Epithelial cell of esophagus (primary cell): ENCODE results near the gene YIF1B.

Experiments
- DNase-seq: peaks from one replicate; pipeline ENCODE4 v3.0.0; 2010; ENCODE audit warnings: low read depth
- H3K4me3 ChIP-seq: 2 replicates; pipeline ENCODE4 v1.5.1; 2011; ENCODE audit warnings: mild to moderate bottlenecking, low read length, control low read depth
- TF ChIP-seq, protein P1 (sequence below): IDR thresholded peaks from 2 replicates; pipeline ENCODE4 v1.5.1; 2011; ENCODE audit warnings: low read depth, mild to moderate bottlenecking, low read length, control low read depth, inconsistent platforms; ENCODE audit not compliant: insufficient read depth; ENCODE audit errors: missing control alignments

Gene YIF1B

DNA sequence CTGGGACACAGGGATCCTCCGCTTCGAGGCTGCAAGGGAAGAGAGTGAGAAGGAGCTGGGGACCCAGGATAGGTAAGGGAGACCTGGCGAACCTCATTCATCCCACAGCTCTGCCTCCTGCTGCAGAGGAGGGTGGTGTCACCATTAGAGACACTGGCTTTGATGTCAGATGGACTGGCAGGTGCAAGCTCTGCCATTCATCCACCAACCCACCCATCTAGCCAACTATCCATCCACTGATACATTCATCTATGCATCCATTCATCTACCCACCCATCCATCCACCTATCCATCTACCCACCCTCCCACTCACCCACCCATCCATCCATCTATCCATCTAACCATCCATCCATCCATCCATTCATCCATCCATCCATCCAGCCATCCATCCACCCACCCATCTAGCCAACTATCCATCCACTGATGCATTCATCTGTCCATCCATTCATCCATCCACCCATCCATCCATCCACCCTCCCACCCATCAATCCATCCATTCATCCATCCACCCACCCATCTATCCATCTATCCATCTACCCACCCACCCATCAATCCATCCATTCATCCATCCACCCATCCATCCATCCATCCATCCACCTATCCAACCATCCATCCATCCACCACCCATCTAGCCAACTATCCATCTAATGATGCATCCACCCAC is 6.0 kb downstream of the YIF1B start:
- TF ChIP-seq, protein P1, sequence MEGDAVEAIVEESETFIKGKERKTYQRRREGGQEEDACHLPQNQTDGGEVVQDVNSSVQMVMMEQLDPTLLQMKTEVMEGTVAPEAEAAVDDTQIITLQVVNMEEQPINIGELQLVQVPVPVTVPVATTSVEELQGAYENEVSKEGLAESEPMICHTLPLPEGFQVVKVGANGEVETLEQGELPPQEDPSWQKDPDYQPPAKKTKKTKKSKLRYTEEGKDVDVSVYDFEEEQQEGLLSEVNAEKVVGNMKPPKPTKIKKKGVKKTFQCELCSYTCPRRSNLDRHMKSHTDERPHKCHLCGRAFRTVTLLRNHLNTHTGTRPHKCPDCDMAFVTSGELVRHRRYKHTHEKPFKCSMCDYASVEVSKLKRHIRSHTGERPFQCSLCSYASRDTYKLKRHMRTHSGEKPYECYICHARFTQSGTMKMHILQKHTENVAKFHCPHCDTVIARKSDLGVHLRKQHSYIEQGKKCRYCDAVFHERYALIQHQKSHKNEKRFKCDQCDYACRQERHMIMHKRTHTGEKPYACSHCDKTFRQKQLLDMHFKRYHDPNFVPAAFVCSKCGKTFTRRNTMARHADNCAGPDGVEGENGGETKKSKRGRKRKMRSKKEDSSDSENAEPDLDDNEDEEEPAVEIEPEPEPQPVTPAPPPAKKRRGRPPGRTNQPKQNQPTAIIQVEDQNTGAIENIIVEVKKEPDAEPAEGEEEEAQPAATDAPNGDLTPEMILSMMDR = no peak
- no peak for DNase-seq
- H3K4me3 ChIP-seq = no peak overlapping the region

DNA sequence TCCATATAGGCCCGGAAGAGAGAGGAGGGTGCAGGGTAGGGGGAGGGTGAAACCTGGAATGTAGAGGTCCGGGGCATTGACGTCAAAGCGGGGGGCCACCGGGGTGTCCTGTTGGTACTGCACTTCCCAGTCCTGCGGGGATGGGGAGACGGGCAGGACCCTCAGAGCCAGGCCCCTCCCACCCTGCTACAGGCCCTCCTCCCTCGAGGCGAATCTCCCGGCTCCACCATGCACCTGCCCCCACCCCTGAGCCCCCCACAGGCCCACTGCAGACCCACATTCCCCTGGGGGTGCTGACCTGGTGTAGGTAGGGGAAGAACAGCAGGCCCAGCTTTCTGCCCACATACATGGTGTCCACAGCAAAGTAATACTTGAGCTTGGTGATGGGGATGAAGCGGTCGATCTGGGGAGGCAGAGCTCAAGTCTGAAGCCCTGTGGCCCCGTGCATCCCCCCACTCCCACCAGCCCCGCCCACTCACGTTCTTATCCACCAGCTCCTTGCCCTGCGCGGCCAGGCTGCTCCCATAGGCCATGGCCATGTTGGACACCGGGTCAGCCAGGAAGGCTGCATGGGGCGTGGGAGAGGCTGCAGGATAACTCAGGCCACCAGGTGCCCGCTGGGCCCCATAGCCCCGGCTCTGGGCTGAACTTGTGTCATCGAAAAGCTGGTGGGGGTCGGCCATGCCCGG is 6.7 kb downstream of the YIF1B start:
- no peak overlapping the region for H3K4me3 ChIP-seq
- TF ChIP-seq, protein P1 = no peak
- DNase-seq = no peak

DNA sequence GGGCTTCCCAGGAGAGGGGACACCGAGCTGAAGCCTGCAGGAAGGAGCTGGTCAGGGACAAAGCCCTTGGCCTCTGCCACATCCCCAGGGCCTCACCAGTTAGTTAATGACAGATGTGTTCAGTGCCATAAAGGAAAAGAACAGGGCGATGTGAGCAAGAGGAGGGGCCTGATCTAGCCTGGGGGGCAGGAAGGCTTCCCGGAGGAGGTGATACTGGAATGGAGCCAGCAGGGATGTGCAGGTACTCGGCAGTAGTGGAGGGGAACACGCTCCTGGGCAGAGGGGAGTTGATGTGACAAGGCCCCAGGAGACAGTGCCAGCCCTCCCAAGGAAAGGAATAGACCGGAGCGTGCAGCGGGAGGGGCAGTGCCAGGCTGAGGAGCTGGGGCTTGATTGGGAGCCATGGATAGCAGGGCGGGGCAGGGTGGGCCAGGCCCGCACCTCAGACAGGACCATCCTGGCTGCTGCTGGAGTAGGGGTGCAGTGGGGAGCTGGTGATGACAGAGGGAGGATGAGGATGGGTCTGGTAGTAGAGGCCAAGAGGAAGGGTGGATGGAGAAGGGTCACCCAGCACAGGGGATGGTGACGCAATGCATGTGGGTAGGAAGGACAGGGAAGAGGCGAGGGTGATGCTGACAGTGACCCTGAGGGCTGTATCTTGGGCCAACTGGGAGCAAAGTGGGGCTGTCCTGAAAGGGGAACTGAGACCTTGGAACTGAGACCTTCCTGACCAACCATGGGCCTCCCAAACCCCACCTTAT is 7.6 kb downstream of the YIF1B start:
- TF ChIP-seq, protein P1 = no peak
- no peak overlapping the region for H3K4me3 ChIP-seq
- no peak for DNase-seq

DNA sequence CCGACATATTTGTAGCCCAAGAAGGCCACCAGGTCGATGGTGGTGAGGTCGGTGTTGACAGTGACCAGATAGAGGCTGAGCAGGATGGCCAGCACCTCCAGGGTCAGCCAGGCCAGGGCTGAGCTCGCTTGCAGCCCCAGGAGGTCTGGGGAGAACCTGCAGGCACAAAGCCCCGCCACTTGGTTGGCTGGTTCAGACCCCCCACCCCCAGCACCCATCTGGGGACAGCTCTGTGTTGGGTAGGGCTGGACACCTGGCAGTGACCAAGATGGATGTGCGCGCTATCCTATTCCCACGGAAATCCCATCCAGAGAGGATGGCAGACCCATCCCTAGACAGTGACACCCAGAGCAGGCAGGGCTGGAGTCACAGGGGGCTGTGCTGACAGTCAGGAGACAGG is 8.2 kb downstream of the YIF1B start:
- TF ChIP-seq, protein P1 = no peak
- H3K4me3 ChIP-seq = no peak overlapping the region
- no peak for DNase-seq

DNA sequence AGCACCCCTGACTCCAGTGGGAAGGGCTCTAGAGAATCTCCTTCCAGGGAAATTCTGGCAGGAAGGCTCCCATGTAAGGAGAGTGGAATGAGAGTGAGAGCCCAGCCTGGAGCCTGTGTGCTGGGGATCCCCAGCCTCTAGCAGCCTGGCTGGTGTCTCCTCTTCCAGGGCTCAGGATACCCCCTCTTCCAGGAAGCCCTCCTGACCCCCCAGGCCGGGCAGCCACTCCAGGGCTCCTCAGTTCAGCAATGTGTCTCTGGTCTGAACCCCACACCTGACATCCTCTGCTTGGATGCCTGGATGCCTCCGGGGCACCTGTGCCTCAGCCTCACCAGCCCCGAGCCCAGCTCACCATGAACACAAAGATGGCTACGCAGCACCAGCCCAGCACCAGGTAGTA is 8.7 kb downstream of the YIF1B start:
- TF ChIP-seq, protein P1 = no peak
- DNase-seq = no peak
- no peak overlapping the region for H3K4me3 ChIP-seq

DNA sequence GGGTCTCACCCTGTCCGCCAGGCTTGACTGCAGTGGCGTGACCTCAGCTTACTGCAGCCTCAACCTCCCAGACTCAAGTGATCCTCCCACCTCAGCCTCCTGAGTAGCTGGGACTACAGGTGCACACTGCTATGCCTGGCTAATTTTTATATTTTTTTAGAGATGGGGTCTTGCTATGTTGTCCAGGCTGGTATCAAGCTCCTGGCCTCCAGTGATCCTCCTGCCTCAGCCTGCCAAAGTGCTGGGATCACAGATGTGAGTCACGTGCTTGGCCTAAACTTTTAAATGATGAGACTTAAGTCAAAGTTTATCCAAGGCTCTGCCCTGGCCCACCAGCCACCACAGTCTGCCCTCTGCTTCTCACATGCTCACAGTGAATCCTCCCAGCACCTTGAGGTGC is 9.5 kb downstream of the YIF1B start:
- TF ChIP-seq, protein P1 = no peak
- no peak for DNase-seq
- no peak overlapping the region for H3K4me3 ChIP-seq
